ENCODE data around the gene CUL1.

DNA sequence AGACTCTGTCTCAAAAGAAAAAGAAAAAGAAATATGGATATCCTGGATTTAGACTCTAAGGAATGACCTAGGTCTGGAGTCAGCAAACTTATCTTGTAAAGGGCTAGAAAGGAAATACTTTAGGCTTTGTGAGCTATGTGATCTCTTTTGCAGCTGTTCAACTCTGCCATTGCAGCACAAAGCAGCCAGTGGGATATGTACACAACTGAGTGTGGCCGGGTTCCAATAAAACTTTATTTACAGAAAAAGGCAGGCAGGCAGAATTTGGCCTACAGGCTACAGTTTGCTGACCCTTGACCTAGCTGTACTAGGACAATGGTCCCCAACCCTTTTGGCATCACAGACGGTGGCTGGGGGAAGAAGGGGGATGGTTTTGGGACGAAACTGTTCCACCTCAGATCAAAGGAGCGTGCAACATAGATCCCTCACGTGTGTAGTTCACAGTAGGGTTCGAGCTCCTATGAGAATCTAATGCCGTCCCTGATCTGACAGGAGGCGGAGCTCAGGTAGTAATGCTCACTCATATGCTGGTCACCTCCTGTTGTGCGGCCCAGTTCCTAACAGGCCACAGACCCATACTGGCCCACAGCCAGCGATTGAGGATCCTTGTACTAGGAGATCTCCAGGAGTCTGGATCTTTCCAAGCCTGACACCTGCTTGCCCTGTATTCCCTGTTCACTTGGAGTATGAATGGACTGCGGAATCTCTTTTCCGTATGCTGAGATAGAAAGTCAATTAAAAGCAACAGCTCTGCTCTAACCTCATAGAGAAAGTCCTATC is 63.0 kb downstream of the CUL1 start:
- TF ChIP-seq CTCF (IDR thresholded peaks at IDR 0.05; ENCODE audit: low read length) (no peak), EZH2 (IDR thresholded peaks at IDR 0.05; ENCODE audit: borderline replicate concordance, low read length) (no peak)

All from OCI-LY1 (cell line).